GM18508 (cell line): ENCODE data around the gene SCP2.

Experiments
- ATAC-seq: cut with Tn5 transposase; IDR thresholded peaks from one replicate; pipeline ENCODE4 v1.9.1; 2021; ENCODE audit warnings: moderate number of reproducible peaks; ENCODE audit not compliant: insufficient read depth, unreplicated experiment

The SCP2 gene

GRCh38 chr1:53076721-53077598 lies 149.9 kb downstream of the SCP2 start:
- no peak for ATAC-seq

- ATAC-seq, result no peak
These were observed 150.5 kb downstream of the SCP2 start for GRCh38 chr1:53077599-53077965.

- ATAC-seq, result no peak
These were observed 151.4 kb downstream of the SCP2 start for GRCh38 chr1:53078333-53079101.

- ATAC-seq, result no peak
These were observed 152.2 kb downstream of the SCP2 start for GRCh38 chr1:53079251-53079650.

GRCh38 chr1:53080041-53080440 lies 153.0 kb downstream of the SCP2 start:
- ATAC-seq, result no peak

- no peak for ATAC-seq
These were observed 153.7 kb downstream of the SCP2 start for GRCh38 chr1:53080769-53081168.

GRCh38 chr1:53081384-53082066 lies 154.4 kb downstream of the SCP2 start:
- ATAC-seq, result no peak

GRCh38 chr1:53082826-53083455 lies 155.9 kb downstream of the SCP2 start:
- no peak for ATAC-seq

GRCh38 chr1:53083636-53084588 lies 156.8 kb downstream of the SCP2 start:
- ATAC-seq, result no peak

- ATAC-seq, result no peak
These were observed 157.5 kb downstream of the SCP2 start for GRCh38 chr1:53084589-53084971.

- ATAC-seq, result no peak
These were observed 158.3 kb downstream of the SCP2 start for GRCh38 chr1:53085405-53085804.

- ATAC-seq, result no peak
These were observed 159.5 kb downstream of the SCP2 start for GRCh38 chr1:53086491-53087070.

- ATAC-seq, result no peak
These were observed 160.5 kb downstream of the SCP2 start for GRCh38 chr1:53087332-53088285.

- ATAC-seq, result no peak
These were observed 161.7 kb downstream of the SCP2 start for GRCh38 chr1:53088616-53089300.

GRCh38 chr1:53089478-53090226 lies 162.6 kb downstream of the SCP2 start:
- no peak for ATAC-seq

GRCh38 chr1:53090227-53091147 lies 163.4 kb downstream of the SCP2 start:
- ATAC-seq, result no peak
